OCI-LY1 (cell line): ENCODE measurements around the gene KLK5.

Experiments
- H2AFZ ChIP-seq: fragments of 200-600 bp; sonication (generic), shearing (Covaris generic); 2 replicates; pipeline ENCODE4 v1.6.0; 2014; ENCODE audit warnings: antibody characterized with exemption, mild to moderate bottlenecking, low read length
- H3F3A ChIP-seq: fragments of 200-600 bp; sonication (generic), shearing (Covaris generic); 2 replicates; pipeline ENCODE4 v1.6.0; 2014; ENCODE audit warnings: mild to moderate bottlenecking, antibody characterized with exemption, low read length, moderate library complexity; ENCODE audit not compliant: insufficient read depth
- H3K27ac ChIP-seq: fragments of 200-600 bp; sonication (generic); 2 replicates; pipeline ENCODE4 v1.5.1; 2014; ENCODE audit warnings: low read length, mixed run types, mild to moderate bottlenecking, low read depth; ENCODE audit not compliant: poor library complexity, severe bottlenecking
- H3K27me3 ChIP-seq: fragments of 200-600 bp; sonication (generic); 2 replicates; pipeline ENCODE4 v1.6.0; 2014; ENCODE audit warnings: antibody characterized with exemption, mild to moderate bottlenecking, low read length, moderate library complexity; ENCODE audit not compliant: insufficient read depth
- H3K36me3 ChIP-seq: fragments of 200-600 bp; sonication (generic); 2 replicates; pipeline ENCODE4 v1.6.1; 2014; ENCODE audit warnings: mild to moderate bottlenecking, antibody characterized with exemption, low read length, moderate library complexity, mixed read lengths; ENCODE audit not compliant: insufficient read depth
- H3K4me1 ChIP-seq: fragments of 200-600 bp; sonication (generic); 2 replicates; pipeline ENCODE4 v1.5.1; 2014; ENCODE audit warnings: mild to moderate bottlenecking, low read length, moderate library complexity; ENCODE audit not compliant: insufficient read depth, severe bottlenecking
- H3K4me2 ChIP-seq: fragments of 200-600 bp; sonication (generic), shearing (Covaris generic); 2 replicates; pipeline ENCODE4 v1.6.1; 2014; ENCODE audit warnings: low read length
- H3K4me3 ChIP-seq: fragments of 200-600 bp; sonication (generic); 2 replicates; pipeline ENCODE4 v1.5.1; 2014; ENCODE audit warnings: low read length, low read depth, mild to moderate bottlenecking, mixed read lengths; ENCODE audit not compliant: poor library complexity, severe bottlenecking
- H3K79me2 ChIP-seq: fragments of 200-600 bp; shearing (Covaris generic); 2 replicates; pipeline ENCODE4 v1.6.1; 2016; ENCODE audit warnings: mixed run types, low read length, mixed read lengths; ENCODE audit not compliant: insufficient read depth
- H3K9ac ChIP-seq: fragments of 200-600 bp; sonication (generic), shearing (Covaris generic); 2 replicates; pipeline ENCODE4 v1.6.1; 2014; ENCODE audit warnings: mild to moderate bottlenecking, low read length, mixed read lengths
- H3K9me2 ChIP-seq: fragments of 200-600 bp; sonication (generic), shearing (Covaris generic); 2 replicates; pipeline ENCODE4 v1.6.1; 2014; ENCODE audit warnings: low read depth, mild to moderate bottlenecking, low read length, mixed read lengths
- H3K9me3 ChIP-seq: fragments of 200-600 bp; shearing (Covaris generic); 2 replicates; pipeline ENCODE4 v1.6.1; 2014; ENCODE audit warnings: low read length, mixed read lengths
- H4K20me1 ChIP-seq: fragments of 200-600 bp; sonication (generic), shearing (Covaris generic); 2 replicates; pipeline ENCODE4 v1.6.0; 2016; ENCODE audit warnings: mild to moderate bottlenecking, low read length; ENCODE audit not compliant: insufficient read depth
- CTCF ChIP-seq: fragments of 200-600 bp; sonication (generic), shearing (Covaris generic); IDR thresholded peaks from 2 replicates; pipeline ENCODE4 v1.5.1; 2017; ENCODE audit warnings: mild to moderate bottlenecking, antibody characterized with exemption, low read length, moderate library complexity, mixed read lengths
- EZH2 ChIP-seq: fragments of 200-600 bp; sonication (generic), shearing (Covaris generic); IDR thresholded peaks from 2 replicates; pipeline ENCODE4 v1.8.0; 2017; ENCODE audit warnings: borderline replicate concordance, mixed run types, mild to moderate bottlenecking, antibody characterized with exemption, low read length, moderate library complexity, mixed read lengths

Gene KLK5

GRCh38 chr19:50964266-50964665, 11.4 kb upstream of the KLK5 start:
- Histone ChIP-seq H4K20me1 (no peaks in the 10 kb centered on the region), H3K36me3 (no peaks in the 10 kb centered on the region), H3K9me3 (no peaks in the 10 kb centered on the region), H3K4me1 (no peaks in the 10 kb centered on the region), H3K79me2 (no peaks in the 10 kb centered on the region), H3K4me2 (no peak overlapping the region), H3K9me2 (no peaks in the 10 kb centered on the region), H3F3A (no peaks in the 10 kb centered on the region), H3K27ac (no peak overlapping the region), H2AFZ (no peak overlapping the region), H3K4me3 (no peak overlapping the region), H3K27me3 (no peaks in the 10 kb centered on the region), H3K9ac (no peak overlapping the region)
- TF ChIP-seq CTCF, result no peak
- TF ChIP-seq EZH2, result no peak

GRCh38 chr19:50963381-50963780, 10.5 kb upstream of the KLK5 start:
- no peaks in the 10 kb centered on the region for H3F3A ChIP-seq
- H3K27ac ChIP-seq, result no peak overlapping the region
- H2AFZ ChIP-seq, result no peak overlapping the region
- no peak overlapping the region for H3K9ac ChIP-seq
- no peaks in the 10 kb centered on the region for H3K36me3 ChIP-seq
- H3K4me3 ChIP-seq, result no peak overlapping the region
- no peaks in the 10 kb centered on the region for H3K27me3 ChIP-seq
- no peaks in the 10 kb centered on the region for H3K79me2 ChIP-seq
- no peaks in the 10 kb centered on the region for H3K9me2 ChIP-seq
- TF ChIP-seq CTCF (no peak), EZH2 (no peak)
- H3K4me1 ChIP-seq, result no peaks in the 10 kb centered on the region
- no peak overlapping the region for H3K4me2 ChIP-seq
- no peaks in the 10 kb centered on the region for H3K9me3 ChIP-seq
- H4K20me1 ChIP-seq, result no peaks in the 10 kb centered on the region

- Histone ChIP-seq H3K36me3 (no peaks in the 10 kb centered on the region), H4K20me1 (no peaks in the 10 kb centered on the region), H3K4me2 (no peak overlapping the region), H3K79me2 (no peaks in the 10 kb centered on the region), H3K9ac (no peak overlapping the region), H3K4me3 (no peak overlapping the region), H3F3A (no peaks in the 10 kb centered on the region), H3K9me3 (no peaks in the 10 kb centered on the region), H3K4me1 (no peaks in the 10 kb centered on the region), H3K27me3 (no peaks in the 10 kb centered on the region), H2AFZ (no peak overlapping the region), H3K9me2 (no peaks in the 10 kb centered on the region), H3K27ac (no peak overlapping the region)
- no peak for TF ChIP-seq EZH2
Observed at GRCh38 chr19:50962245-50962644, 9.4 kb upstream of the KLK5 start.

GRCh38 chr19:50959731-50960500, 7.1 kb upstream of the KLK5 start:
- Histone ChIP-seq H3F3A (no peaks in the 10 kb centered on the region), H3K36me3 (no peaks in the 10 kb centered on the region), H3K4me1 (no peaks in the 10 kb centered on the region), H3K4me3 (no peak overlapping the region), H4K20me1 (no peaks in the 10 kb centered on the region), H3K27ac (no peak overlapping the region), H3K4me2 (no peak overlapping the region), H3K79me2 (no peaks in the 10 kb centered on the region), H3K27me3 (no peaks in the 10 kb centered on the region), H3K9me3 (no peaks in the 10 kb centered on the region), H3K9me2 (no peaks in the 10 kb centered on the region), H2AFZ (no peak overlapping the region), H3K9ac (no peak overlapping the region)
- TF ChIP-seq EZH2 (no peak), CTCF (no peak)
